ENCODE data around the gene ST8SIA4.

Gene ST8SIA4

DNA sequence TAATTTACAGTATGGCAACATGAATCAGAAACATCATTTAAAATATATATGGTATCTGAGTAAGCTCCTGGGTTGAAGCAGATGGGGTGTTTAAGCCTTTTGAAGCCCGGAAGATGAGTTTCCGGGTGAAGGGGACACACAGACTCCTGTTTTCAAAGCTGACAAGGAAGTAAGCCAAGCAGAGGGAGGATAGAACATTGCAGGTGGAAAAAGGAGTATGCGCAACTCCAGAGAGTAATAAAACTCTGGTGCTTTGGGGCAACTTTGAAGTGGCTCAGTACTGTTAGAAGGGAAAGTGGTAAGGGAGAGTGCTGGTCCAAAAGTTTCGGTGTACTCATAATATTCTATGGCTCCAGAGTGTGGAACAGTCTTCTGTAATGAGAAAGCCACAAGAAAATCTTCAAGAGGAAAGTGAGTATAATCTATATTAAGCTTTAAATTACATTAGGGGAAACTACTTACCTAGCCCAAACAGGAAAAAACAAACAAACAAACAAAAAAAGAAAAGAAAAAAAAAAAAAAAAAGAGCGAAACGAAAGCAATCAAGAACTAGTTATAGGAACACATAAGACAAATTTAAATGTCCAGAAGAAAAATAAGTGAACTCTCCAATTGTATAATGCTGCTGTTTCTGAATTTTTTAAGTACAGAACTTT, 2.3 kb upstream of the ST8SIA4 start:
- no CpG with 5 or more reads among the region's 6 CpGs for WGBS, 2 donors (ENCODE audit: extremely low coverage in 2 of 2, insufficient read length in 2 of 2, insufficient replicate concordance in 1 of 2)
- Histone ChIP-seq H3K36me3 (replicated peaks in 1 of 2; ENCODE audit: control insufficient read depth in 2 of 2, insufficient read depth in 2 of 2, low read length in 2 of 2) (no peaks in the 10 kb centered on the region), H2BK15ac (ENCODE audit: low read length) (no peak overlapping the region)

DNA sequence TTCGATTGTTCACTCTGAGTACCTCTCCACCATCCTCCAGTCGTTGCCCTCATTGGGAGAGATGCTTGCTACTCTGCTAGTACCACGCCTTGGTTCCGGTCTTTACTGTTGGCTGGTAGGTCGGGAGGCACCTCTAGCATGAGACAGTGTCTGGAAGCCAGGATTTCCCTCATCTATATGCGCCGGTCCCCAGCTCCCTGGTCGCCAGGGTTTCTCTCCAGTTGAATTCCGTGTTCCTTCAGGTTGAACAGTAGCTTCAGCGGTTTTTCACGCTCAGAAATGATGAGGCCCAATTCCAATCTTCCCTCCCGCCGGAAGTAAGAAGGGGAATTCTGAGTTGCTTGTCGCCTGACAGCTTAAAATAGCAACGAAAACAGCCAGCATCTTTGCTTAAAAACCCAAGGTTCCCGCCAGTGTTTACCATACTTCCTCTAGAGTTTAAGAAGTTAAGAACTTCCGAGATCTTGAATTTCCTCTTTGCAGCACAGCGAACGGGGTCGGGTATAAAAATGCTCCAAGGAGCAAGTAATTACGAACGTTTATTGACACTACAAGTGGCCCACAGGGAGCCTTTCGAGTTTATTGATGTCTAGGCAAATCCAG, 1.3 kb upstream of the ST8SIA4 start:
- Histone ChIP-seq H3K9ac (ENCODE audit: low read depth, low read length, poor library complexity) (no peak overlapping the region), H3K4me1 (ENCODE audit: control insufficient read depth in 2 of 2, insufficient read depth in 1 of 2, low read depth in 1 of 2, low read length in 2 of 2) (peaks cover 4 to 9% of the 10 kb centered on the region in 2 donors), H3K4me2 (ENCODE audit: insufficient read depth, low read length, poor library complexity, severe bottlenecking) (no peak overlapping the region), H3K27me3 (ENCODE audit: control insufficient read depth in 3 of 3, insufficient read depth in 3 of 3, low read depth in 1 of 3, low read length in 3 of 3) (peaks cover 0 to 10% (median 0%) of the 10 kb centered on the region in 3 experiments), H2BK5ac (ENCODE audit: low read length) (no peak overlapping the region), H3K23ac (ENCODE audit: low read depth, low read length, poor library complexity) (no peak overlapping the region), H2AFZ (ENCODE audit: low read length) (peak overlapping the region; percentile 93), H3K9me3 (replicated peaks in 1 of 2; ENCODE audit: control insufficient read depth in 2 of 2, insufficient read depth in 1 of 2, low read depth in 1 of 2, low read length in 2 of 2) (peaks cover 0 to 2% of the 10 kb centered on the region in 2 donors), H3K4ac (ENCODE audit: low read length) (no peak overlapping the region), H3K14ac (ENCODE audit: low read length) (no peak overlapping the region), H3K79me1 (ENCODE audit: low read depth, low read length) (peaks cover 2% of the 10 kb centered on the region), H4K8ac (ENCODE audit: low read depth, low read length) (no peak overlapping the region), H3K18ac (ENCODE audit: low read length) (no peak overlapping the region), H2BK15ac (ENCODE audit: low read length) (no peak overlapping the region), H2AK5ac (ENCODE audit: low read depth, low read length) (no peak overlapping the region), H2BK120ac (ENCODE audit: low read depth, low read length) (no peak overlapping the region), H3K4me3 (ENCODE audit: low read length in 2 of 2) (peak overlapping the region; percentile 16 to 58), H3K36me3 (replicated peaks in 1 of 2; ENCODE audit: control insufficient read depth in 2 of 2, insufficient read depth in 2 of 2, low read length in 2 of 2) (no peaks in the 10 kb centered on the region), H3K27ac (replicated peaks; ENCODE audit: low read length) (no peak overlapping the region), H4K91ac (ENCODE audit: low read depth, low read length, poor library complexity) (no peak overlapping the region), H2BK12ac (ENCODE audit: low read length) (no peak overlapping the region)
- DNase-seq (ENCODE audit: low spot score) = no peak
- WGBS, 2 donors (ENCODE audit: extremely low coverage in 2 of 2, insufficient read length in 2 of 2, insufficient replicate concordance in 1 of 2) = no CpG with 5 or more reads among the region's 23 CpGs

More for the DNA sequence above, 2.3 kb upstream of the ST8SIA4 start:
- H3K4me2 ChIP-seq (ENCODE audit: insufficient read depth, low read length, poor library complexity, severe bottlenecking) = no peak overlapping the region
- H3K18ac ChIP-seq (ENCODE audit: low read length) = no peak overlapping the region
- H3K27me3 ChIP-seq (ENCODE audit: control insufficient read depth in 3 of 3, insufficient read depth in 3 of 3, low read depth in 1 of 3, low read length in 3 of 3) = peaks cover 0 to 10% (median 0%) of the 10 kb centered on the region in 3 experiments
- H3K4me3 ChIP-seq (ENCODE audit: low read length in 2 of 2) = peak overlapping the region in 1 of 2 donors; percentile 18
- no peak overlapping the region for H4K8ac ChIP-seq (ENCODE audit: low read depth, low read length)
- H4K91ac ChIP-seq (ENCODE audit: low read depth, low read length, poor library complexity) = no peak overlapping the region
- no peak overlapping the region for H3K9ac ChIP-seq (ENCODE audit: low read depth, low read length, poor library complexity)
- no peak for DNase-seq (ENCODE audit: low spot score)
- H2BK5ac ChIP-seq (ENCODE audit: low read length) = no peak overlapping the region
- peaks cover 0 to 2% of the 10 kb centered on the region in 2 donors for H3K9me3 ChIP-seq (replicated peaks in 1 of 2; ENCODE audit: control insufficient read depth in 2 of 2, insufficient read depth in 1 of 2, low read depth in 1 of 2, low read length in 2 of 2)
- no peak overlapping the region for H2BK12ac ChIP-seq (ENCODE audit: low read length)
- H3K23ac ChIP-seq (ENCODE audit: low read depth, low read length, poor library complexity) = no peak overlapping the region
- H3K27ac ChIP-seq (replicated peaks; ENCODE audit: low read length) = no peak overlapping the region
- H3K4me1 ChIP-seq (ENCODE audit: control insufficient read depth in 2 of 2, insufficient read depth in 1 of 2, low read depth in 1 of 2, low read length in 2 of 2) = peaks cover 0 to 4% of the 10 kb centered on the region in 2 donors
- no peak overlapping the region for H2AK5ac ChIP-seq (ENCODE audit: low read depth, low read length)
- peak overlapping the region; percentile 93 for H2AFZ ChIP-seq (ENCODE audit: low read length)
- no peak overlapping the region for H3K4ac ChIP-seq (ENCODE audit: low read length)
- no peak overlapping the region for H3K14ac ChIP-seq (ENCODE audit: low read length)
- no peak overlapping the region for H2BK120ac ChIP-seq (ENCODE audit: low read depth, low read length)
- H3K79me1 ChIP-seq (ENCODE audit: low read depth, low read length) = peaks cover 2% of the 10 kb centered on the region

DNA sequence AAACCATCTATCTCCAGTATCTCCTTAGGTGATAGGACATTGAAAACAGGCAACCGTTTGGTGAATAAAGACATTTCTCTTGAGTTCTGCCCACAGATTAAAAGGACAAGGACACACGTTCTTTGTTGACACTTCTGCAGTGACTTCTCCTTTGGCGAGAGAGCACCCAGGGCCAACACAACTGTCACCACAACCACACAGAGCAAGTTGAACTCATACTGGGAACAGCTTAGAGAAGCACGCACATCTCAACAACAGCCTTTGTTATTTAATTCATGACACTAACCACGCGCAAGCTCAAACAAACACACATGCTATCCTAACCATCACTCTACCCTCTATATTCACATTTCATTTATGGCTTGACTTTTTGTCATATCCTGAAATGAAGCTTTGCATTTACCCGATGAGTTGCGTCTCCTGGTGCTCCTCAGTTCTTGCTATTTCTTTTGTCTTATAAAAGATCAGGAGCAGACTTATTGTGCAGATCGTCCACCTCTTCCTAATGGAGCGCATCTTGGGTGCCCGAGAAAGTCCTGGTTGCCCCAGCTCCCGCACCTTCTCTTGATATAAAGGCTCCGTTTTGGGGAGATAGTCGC, 543 bp downstream of the ST8SIA4 start:
- Histone ChIP-seq H2BK120ac (ENCODE audit: low read depth, low read length) (no peak overlapping the region), H2BK5ac (ENCODE audit: low read length) (no peak overlapping the region), H2BK15ac (ENCODE audit: low read length) (no peak overlapping the region), H3K4me3 (ENCODE audit: low read length in 2 of 2) (peak overlapping the region; percentile 58 to 90), H2BK12ac (ENCODE audit: low read length) (no peak overlapping the region), H3K79me1 (ENCODE audit: low read depth, low read length) (peaks cover 2% of the 10 kb centered on the region), H4K8ac (ENCODE audit: low read depth, low read length) (no peak overlapping the region), H4K91ac (ENCODE audit: low read depth, low read length, poor library complexity) (no peak overlapping the region), H3K14ac (ENCODE audit: low read length) (no peak overlapping the region), H2AK5ac (ENCODE audit: low read depth, low read length) (no peak overlapping the region), H3K27me3 (ENCODE audit: control insufficient read depth in 3 of 3, insufficient read depth in 3 of 3, low read depth in 1 of 3, low read length in 3 of 3) (peaks cover 0 to 10% (median 0%) of the 10 kb centered on the region in 3 experiments), H3K4me1 (ENCODE audit: control insufficient read depth in 2 of 2, insufficient read depth in 1 of 2, low read depth in 1 of 2, low read length in 2 of 2) (peaks cover 4 to 13% of the 10 kb centered on the region in 2 donors), H3K18ac (ENCODE audit: low read length) (peak overlapping the region; percentile 67), H2AFZ (ENCODE audit: low read length) (peak overlapping the region; percentile 93), H3K4ac (ENCODE audit: low read length) (no peak overlapping the region), H3K9ac (ENCODE audit: low read depth, low read length, poor library complexity) (no peak overlapping the region), H3K27ac (replicated peaks; ENCODE audit: low read length) (no peak overlapping the region), H3K4me2 (ENCODE audit: insufficient read depth, low read length, poor library complexity, severe bottlenecking) (peak overlapping the region; percentile 74), H3K23ac (ENCODE audit: low read depth, low read length, poor library complexity) (no peak overlapping the region), H3K9me3 (replicated peaks in 1 of 2; ENCODE audit: control insufficient read depth in 2 of 2, insufficient read depth in 1 of 2, low read depth in 1 of 2, low read length in 2 of 2) (peaks cover 2% of the 10 kb centered on the region in 2 donors), H3K36me3 (replicated peaks in 1 of 2; ENCODE audit: control insufficient read depth in 2 of 2, insufficient read depth in 2 of 2, low read length in 2 of 2) (peaks cover 0 to 3% of the 10 kb centered on the region in 2 donors)
- whole genome bisulfite sequencing, 2 donors (ENCODE audit: extremely low coverage in 2 of 2, insufficient read length in 2 of 2, insufficient replicate concordance in 1 of 2) = no CpG with 5 or more reads among the region's 14 CpGs
- DNase-seq (ENCODE audit: low spot score) = peak; percentile 15

DNA sequence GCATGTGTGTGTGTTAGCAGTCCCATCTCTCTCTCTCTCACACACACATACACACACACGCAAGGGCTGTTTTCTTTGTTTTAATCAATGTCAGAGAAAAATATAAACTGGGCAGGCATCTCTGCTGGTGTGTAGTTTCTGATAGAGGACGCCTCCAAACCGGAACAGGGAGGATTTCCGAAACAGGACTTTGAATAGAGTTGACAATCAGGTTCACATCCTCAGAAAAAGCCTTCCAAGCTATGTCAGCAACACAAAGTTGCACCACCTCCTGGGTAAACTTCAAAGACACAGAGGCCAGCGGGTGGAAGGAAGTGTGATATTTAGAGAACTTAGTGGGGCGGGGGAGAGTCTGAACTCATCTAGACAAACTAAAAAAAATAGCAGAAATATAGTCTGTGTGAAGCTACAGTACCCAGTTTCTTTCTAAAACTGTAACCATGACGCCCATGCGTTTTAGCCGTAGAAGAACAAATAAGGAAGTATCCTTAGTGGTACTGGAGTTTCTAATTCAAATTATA, 1.2 kb downstream of the ST8SIA4 start:
- Histone ChIP-seq H2BK15ac (ENCODE audit: low read length) (no peak overlapping the region), H3K27ac (replicated peaks; ENCODE audit: low read length) (peak overlapping the region; percentile 79), H3K14ac (ENCODE audit: low read length) (no peak overlapping the region), H2BK5ac (ENCODE audit: low read length) (no peak overlapping the region), H3K9me3 (replicated peaks in 1 of 2; ENCODE audit: control insufficient read depth in 2 of 2, insufficient read depth in 1 of 2, low read depth in 1 of 2, low read length in 2 of 2) (peaks cover 2% of the 10 kb centered on the region in 2 donors), H3K23ac (ENCODE audit: low read depth, low read length, poor library complexity) (no peak overlapping the region), H3K18ac (ENCODE audit: low read length) (no peak overlapping the region), H2AFZ (ENCODE audit: low read length) (peak overlapping the region; percentile 93), H3K79me1 (ENCODE audit: low read depth, low read length) (peaks cover 2% of the 10 kb centered on the region), H2BK12ac (ENCODE audit: low read length) (no peak overlapping the region), H3K36me3 (replicated peaks in 1 of 2; ENCODE audit: control insufficient read depth in 2 of 2, insufficient read depth in 2 of 2, low read length in 2 of 2) (peaks cover 0 to 9% of the 10 kb centered on the region in 2 donors), H4K91ac (ENCODE audit: low read depth, low read length, poor library complexity) (no peak overlapping the region), H3K4me2 (ENCODE audit: insufficient read depth, low read length, poor library complexity, severe bottlenecking) (peak overlapping the region; percentile 74), H2BK120ac (ENCODE audit: low read depth, low read length) (no peak overlapping the region), H3K27me3 (ENCODE audit: control insufficient read depth in 3 of 3, insufficient read depth in 3 of 3, low read depth in 1 of 3, low read length in 3 of 3) (peaks cover 0 to 10% (median 0%) of the 10 kb centered on the region in 3 experiments), H3K9ac (ENCODE audit: low read depth, low read length, poor library complexity) (no peak overlapping the region), H4K8ac (ENCODE audit: low read depth, low read length) (no peak overlapping the region), H3K4me3 (ENCODE audit: low read length in 2 of 2) (peak overlapping the region; percentile 58 to 92), H3K4ac (ENCODE audit: low read length) (no peak overlapping the region), H2AK5ac (ENCODE audit: low read depth, low read length) (no peak overlapping the region), H3K4me1 (ENCODE audit: control insufficient read depth in 2 of 2, insufficient read depth in 1 of 2, low read depth in 1 of 2, low read length in 2 of 2) (peaks cover 4 to 13% of the 10 kb centered on the region in 2 donors)
- peak; percentile 26 for DNase-seq (ENCODE audit: low spot score)
- no CpG with 5 or more reads among the region's 9 CpGs for WGBS, 2 donors (ENCODE audit: extremely low coverage in 2 of 2, insufficient read length in 2 of 2, insufficient replicate concordance in 1 of 2)

All from neuronal stem cell (in vitro differentiated cells).